NCI-H510A (cell line): Measurements from ENCODE around the gene SCARF2.
"Not testable (repeated sequence)": the region's sequence is repeated elsewhere in the genome, so short reads cannot be mapped to it uniquely, and the experiment has no call there.

Experiments used
- DNase-seq: peaks from one replicate; lab custom pipeline; 2025; lab: John Stamatoyannopoulos, UW

SCARF2 gene

GRCh38 chr22:20428496-20429253 lies 8.9 kb downstream of the SCARF2 start:
- no peak for DNase-seq

GRCh38 chr22:20427945-20428417 lies 9.6 kb downstream of the SCARF2 start:
- DNase-seq = no peak

GRCh38 chr22:20427104-20427944 lies 10.3 kb downstream of the SCARF2 start:
- DNase-seq = no peak

GRCh38 chr22:20426259-20426615 lies 11.4 kb downstream of the SCARF2 start:
- DNase-seq = no peak

- no peak for DNase-seq
Measured at GRCh38 chr22:20425566-20426258, 11.9 kb downstream of the SCARF2 start.

GRCh38 chr22:20424932-20425565 lies 12.6 kb downstream of the SCARF2 start:
- DNase-seq = no peak

- DNase-seq = no peak
Measured at GRCh38 chr22:20424568-20424931, 13.1 kb downstream of the SCARF2 start.

GRCh38 chr22:20423906-20424551 lies 13.6 kb downstream of the SCARF2 start:
- no peak for DNase-seq

- DNase-seq = no peak
Measured at GRCh38 chr22:20423008-20423905, 14.4 kb downstream of the SCARF2 start.

- DNase-seq = no peak
Measured at GRCh38 chr22:20422271-20423007, 15.2 kb downstream of the SCARF2 start.

- no peak for DNase-seq
Measured at GRCh38 chr22:20421507-20421874, 16.1 kb downstream of the SCARF2 start.

- DNase-seq = no peak
Measured at GRCh38 chr22:20420157-20420842, 17.3 kb downstream of the SCARF2 start.

- DNase-seq = no peak
Measured at GRCh38 chr22:20419664-20419951, 18.0 kb downstream of the SCARF2 start.

GRCh38 chr22:20418211-20418788 lies 19.3 kb downstream of the SCARF2 start:
- DNase-seq = peak; percentile 59

GRCh38 chr22:20415699-20416098 lies 21.9 kb downstream of the SCARF2 start:
- DNase-seq = not testable (repeated sequence)

GRCh38 chr22:20415241-20415640 lies 22.4 kb downstream of the SCARF2 start:
- not testable (repeated sequence) for DNase-seq

- no peak for DNase-seq
Measured at GRCh38 chr22:20414450-20414849, 23.2 kb downstream of the SCARF2 start.

GRCh38 chr22:20414059-20414440 lies 23.6 kb downstream of the SCARF2 start:
- no peak for DNase-seq
